Measurements from ENCODE around the gene MMP24.
"Not testable (repeated sequence)": the region's sequence is repeated elsewhere in the genome, so short reads cannot be mapped to it uniquely, and the experiment has no call there.

Gene MMP24

GRCh38 chr20:35312318-35312717, 85.8 kb downstream of the MMP24 start:
- Histone ChIP-seq H3F3A (ENCODE audit: control insufficient read depth, insufficient read depth) (no peaks in the 10 kb centered on the region), H3K9me3 (ENCODE audit: control insufficient read depth, insufficient read depth, low read length) (no peaks in the 10 kb centered on the region), H3K79me2 (ENCODE audit: control insufficient read depth, low read length) (no peaks in the 10 kb centered on the region), H3K4me2 (ENCODE audit: low read length) (no peak overlapping the region), H3K9me2 (replicated peaks; ENCODE audit: control insufficient read depth, low read length) (no peaks in the 10 kb centered on the region), H3K4me3 (ENCODE audit: low read length) (no peak overlapping the region), H3K4me1 (ENCODE audit: control insufficient read depth, low read length) (no peaks in the 10 kb centered on the region), H4K20me1 (ENCODE audit: control insufficient read depth, insufficient read depth, low read depth, low read length) (no peaks in the 10 kb centered on the region), H3K36me3 (ENCODE audit: control insufficient read depth, low read length) (peaks cover 12% of the 10 kb centered on the region), H3K27me3 (ENCODE audit: control insufficient read depth, low read length) (no peaks in the 10 kb centered on the region), H3K27ac (ENCODE audit: low read depth, low read length) (no peak overlapping the region)
- TF ChIP-seq EZH2phosphoT487 (IDR thresholded peaks at IDR 0.05; ENCODE audit: borderline replicate concordance, low read length): no peak
- no peak for TF ChIP-seq CTCF (IDR thresholded peaks at IDR 0.05; ENCODE audit: low read depth, low read length, poor library complexity, severe bottlenecking)

GRCh38 chr20:35314816-35315631, 88.5 kb downstream of the MMP24 start:
- Histone ChIP-seq H3F3A (ENCODE audit: control insufficient read depth, insufficient read depth) (no peaks in the 10 kb centered on the region), H3K27ac (ENCODE audit: low read depth, low read length) (no peak overlapping the region)

GRCh38 chr20:35315632-35316020, 89.1 kb downstream of the MMP24 start:
- not testable (repeated sequence) for H3K4me3 ChIP-seq (ENCODE audit: low read length); H3K4me2 ChIP-seq (ENCODE audit: low read length); H3K9me2 ChIP-seq (replicated peaks; ENCODE audit: control insufficient read depth, low read length); H3K9me3 ChIP-seq (ENCODE audit: control insufficient read depth, insufficient read depth, low read length); H4K20me1 ChIP-seq (ENCODE audit: control insufficient read depth, insufficient read depth, low read depth, low read length); H3F3A ChIP-seq (ENCODE audit: control insufficient read depth, insufficient read depth); H3K4me1 ChIP-seq (ENCODE audit: control insufficient read depth, low read length); H3K27me3 ChIP-seq (ENCODE audit: control insufficient read depth, low read length); H3K79me2 ChIP-seq (ENCODE audit: control insufficient read depth, low read length); H3K27ac ChIP-seq (ENCODE audit: low read depth, low read length)
- H3K36me3 ChIP-seq (ENCODE audit: control insufficient read depth, low read length): peaks cover 12% of the 10 kb centered on the region

More at GRCh38 chr20:35314816-35315631, 88.5 kb downstream of the MMP24 start:
- Histone ChIP-seq H3K9me2 (replicated peaks; ENCODE audit: control insufficient read depth, low read length) (no peaks in the 10 kb centered on the region), H3K9me3 (ENCODE audit: control insufficient read depth, insufficient read depth, low read length) (no peaks in the 10 kb centered on the region), H3K4me3 (ENCODE audit: low read length) (no peak overlapping the region), H3K4me2 (ENCODE audit: low read length) (no peak overlapping the region), H3K36me3 (ENCODE audit: control insufficient read depth, low read length) (peaks cover 12% of the 10 kb centered on the region), H3K79me2 (ENCODE audit: control insufficient read depth, low read length) (no peaks in the 10 kb centered on the region), H3K27me3 (ENCODE audit: control insufficient read depth, low read length) (no peaks in the 10 kb centered on the region), H4K20me1 (ENCODE audit: control insufficient read depth, insufficient read depth, low read depth, low read length) (no peaks in the 10 kb centered on the region), H3K4me1 (ENCODE audit: control insufficient read depth, low read length) (no peaks in the 10 kb centered on the region)
- TF ChIP-seq CTCF (IDR thresholded peaks at IDR 0.05; ENCODE audit: low read depth, low read length, poor library complexity, severe bottlenecking): no peak
- no peak for TF ChIP-seq EZH2phosphoT487 (IDR thresholded peaks at IDR 0.05; ENCODE audit: borderline replicate concordance, low read length)

- H3K79me2 ChIP-seq (ENCODE audit: control insufficient read depth, low read length): no peaks in the 10 kb centered on the region
- no peaks in the 10 kb centered on the region for H4K20me1 ChIP-seq (ENCODE audit: control insufficient read depth, insufficient read depth, low read depth, low read length)
- H3K4me1 ChIP-seq (ENCODE audit: control insufficient read depth, low read length): no peaks in the 10 kb centered on the region
- H3K36me3 ChIP-seq (ENCODE audit: control insufficient read depth, low read length): peaks cover 12% of the 10 kb centered on the region
- no peaks in the 10 kb centered on the region for H3K27me3 ChIP-seq (ENCODE audit: control insufficient read depth, low read length)
- no peak overlapping the region for H3K27ac ChIP-seq (ENCODE audit: low read depth, low read length)
- no peaks in the 10 kb centered on the region for H3K9me3 ChIP-seq (ENCODE audit: control insufficient read depth, insufficient read depth, low read length)
- no peaks in the 10 kb centered on the region for H3K9me2 ChIP-seq (replicated peaks; ENCODE audit: control insufficient read depth, low read length)
- H3K4me3 ChIP-seq (ENCODE audit: low read length): no peak overlapping the region
- H3F3A ChIP-seq (ENCODE audit: control insufficient read depth, insufficient read depth): no peaks in the 10 kb centered on the region
- TF ChIP-seq EZH2phosphoT487 (IDR thresholded peaks at IDR 0.05; ENCODE audit: borderline replicate concordance, low read length) (no peak), CTCF (IDR thresholded peaks at IDR 0.05; ENCODE audit: low read depth, low read length, poor library complexity, severe bottlenecking) (no peak)
- H3K4me2 ChIP-seq (ENCODE audit: low read length): no peak overlapping the region
Measured at GRCh38 chr20:35316086-35316485, 89.6 kb downstream of the MMP24 start.

Data from DOHH2 (cell line).